Measurements from ENCODE around the gene GABRB3. TPM values are rescaled to one million over a fixed set of nuclear protein-coding genes. Genes with fewer than 3 reads are reported as not detected.

Gene GABRB3
- under 1 TPM in 1 of 2 experiments, not detected in 1; 0.16 TPM for total RNA-seq

DNA sequence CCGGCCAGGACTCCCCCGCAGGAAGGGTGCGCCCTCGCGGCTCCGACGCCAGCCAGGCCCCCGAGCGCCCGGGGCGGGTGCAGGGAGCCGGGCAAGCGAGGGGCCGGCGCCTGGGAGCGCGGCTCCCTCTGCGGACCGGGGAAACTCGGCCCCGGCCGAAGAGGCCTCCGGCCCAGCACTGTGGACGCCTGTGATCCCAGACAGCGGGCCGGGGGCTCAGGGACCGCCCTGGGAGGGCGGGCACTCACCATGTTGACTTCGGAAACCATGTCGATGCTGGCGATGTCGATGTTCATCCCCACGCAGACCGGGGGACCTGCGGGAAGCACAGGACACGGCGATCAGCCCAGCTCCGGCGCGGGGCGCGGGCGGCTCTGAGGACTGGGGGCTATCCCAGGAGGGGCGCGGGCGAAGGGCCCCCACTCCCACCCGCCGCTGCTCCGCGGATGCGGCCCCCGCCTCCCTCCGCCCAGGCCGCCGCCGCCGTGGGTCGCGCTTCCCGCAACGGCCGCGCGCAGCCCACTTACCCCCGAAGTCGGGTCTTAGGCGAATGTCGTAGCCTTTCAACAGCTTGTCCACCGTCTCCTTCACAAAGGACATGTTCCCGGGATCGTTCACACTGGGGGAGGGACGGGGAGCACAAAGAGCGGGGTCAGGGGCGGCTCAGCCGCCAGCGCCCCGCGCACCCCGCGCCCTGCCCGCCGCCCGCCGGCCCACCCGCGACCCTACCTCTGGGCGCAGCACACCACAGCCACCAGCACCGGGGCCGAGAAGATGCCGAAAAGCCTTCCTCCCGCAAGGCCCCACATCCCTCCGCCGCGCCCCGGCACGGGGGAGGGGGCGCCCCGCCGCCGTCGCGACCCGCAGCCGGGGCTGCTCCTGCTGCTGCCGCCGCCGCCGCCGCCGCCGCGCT lies at the start of gene GABRB3:
TSS of gene GABRB3 (minus strand) at position 913 of the 913 bp plus-strand sequence.
- intact Hi-C loops (cut with micrococcal nuclease), result no loop called here
- H3K27me3 Mint-ChIP-seq, result peaks cover 40% of the 10 kb centered on the region
- POLR2A ChIA-PET, result no interaction called here
- no peak for ATAC-seq
- H3K4me3 Mint-ChIP-seq, result no peak within 1 kb of the TSS
- TF ChIP-seq CTCF (IDR thresholded peaks at IDR 0.05), result no peak
- peaks cover 3% of the 10 kb centered on the region for H3K9me3 Mint-ChIP-seq
- H3K27ac Mint-ChIP-seq, result no peak within 1 kb of the TSS
- H3K4me1 Mint-ChIP-seq (ENCODE audit: low read depth), result peaks cover 2% of the 10 kb centered on the region
- H3K36me3 Mint-ChIP-seq (ENCODE audit: low read depth), result no peaks in the 10 kb centered on the region
- no peak for DNase-seq
- CTCF ChIA-PET, result no interaction called here

DNA sequence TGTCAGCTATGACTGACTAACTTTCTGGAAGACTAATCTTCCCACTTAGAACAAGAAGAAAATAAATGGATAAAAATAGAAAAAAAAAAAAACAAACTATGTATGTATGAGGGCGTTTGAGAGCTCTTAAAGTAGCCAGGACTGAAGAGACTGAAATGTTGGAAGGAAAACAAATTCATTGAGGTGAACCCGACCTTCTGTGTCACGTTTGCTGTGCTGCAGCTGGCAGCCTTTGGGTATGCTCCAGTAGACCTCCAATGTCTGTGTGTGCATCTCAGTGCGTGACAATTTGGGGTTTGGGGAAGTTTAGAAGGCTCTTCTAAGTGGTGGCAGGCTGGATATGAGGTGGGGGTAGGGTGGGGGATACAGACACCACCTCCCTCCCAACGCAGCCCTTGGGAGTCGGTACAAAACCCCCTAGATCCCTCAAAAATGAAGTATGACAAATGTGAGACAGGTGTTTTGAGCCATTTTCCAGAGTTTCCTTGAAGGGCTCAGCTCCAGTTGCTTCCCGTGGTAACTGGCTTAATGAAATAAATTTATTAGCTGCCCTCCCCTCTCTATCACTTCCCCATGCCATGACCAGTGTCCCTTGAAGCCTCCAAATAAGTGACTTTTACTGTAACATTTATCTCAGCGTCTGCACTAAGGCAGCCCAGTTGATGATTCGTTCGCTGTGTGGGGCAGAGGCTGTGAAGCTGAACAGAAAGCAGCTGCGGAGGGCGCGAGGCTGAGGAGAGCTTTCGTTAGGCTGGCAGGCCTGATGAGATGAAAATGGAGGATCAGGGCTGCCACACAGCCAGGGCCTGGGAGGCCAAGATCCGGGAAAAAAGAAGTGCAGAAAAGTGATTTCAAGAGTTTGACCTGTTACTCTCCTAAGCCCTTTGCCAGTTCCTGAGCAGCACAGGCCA lies 34.9 kb upstream of the GABRB3 start:
- Mint-ChIP-seq H3K4me3 (no peak overlapping the region), H3K27ac (no peak overlapping the region), H3K9me3 (peaks cover 8% of the 10 kb centered on the region), H3K27me3 (no peaks in the 10 kb centered on the region), H3K36me3 (ENCODE audit: low read depth) (no peaks in the 10 kb centered on the region), H3K4me1 (ENCODE audit: low read depth) (no peaks in the 10 kb centered on the region)
- ChIA-PET POLR2A (no interaction called here), CTCF (no interaction called here)
- ATAC-seq, result no peak
- DNase-seq, result no peak
- no peak for TF ChIP-seq CTCF (IDR thresholded peaks at IDR 0.05)
- intact Hi-C loops (cut with micrococcal nuclease), result no loop called here

- Mint-ChIP-seq H3K9me3 (peaks cover 4% of the 10 kb centered on the region), H3K4me3 (no peak overlapping the region), H3K27me3 (no peaks in the 10 kb centered on the region), H3K27ac (no peak overlapping the region), H3K36me3 (ENCODE audit: low read depth) (no peaks in the 10 kb centered on the region), H3K4me1 (ENCODE audit: low read depth) (no peaks in the 10 kb centered on the region)
- intact Hi-C loops (cut with micrococcal nuclease), result no loop called here
- no peak for ATAC-seq
- POLR2A ChIA-PET, result no interaction called here
- TF ChIP-seq CTCF (IDR thresholded peaks at IDR 0.05), result no peak
- no peak for DNase-seq
- CTCF ChIA-PET, result no interaction called here
Observed at GRCh38 chr15:26806574-26806973, 33.7 kb upstream of the GABRB3 start.

DNA sequence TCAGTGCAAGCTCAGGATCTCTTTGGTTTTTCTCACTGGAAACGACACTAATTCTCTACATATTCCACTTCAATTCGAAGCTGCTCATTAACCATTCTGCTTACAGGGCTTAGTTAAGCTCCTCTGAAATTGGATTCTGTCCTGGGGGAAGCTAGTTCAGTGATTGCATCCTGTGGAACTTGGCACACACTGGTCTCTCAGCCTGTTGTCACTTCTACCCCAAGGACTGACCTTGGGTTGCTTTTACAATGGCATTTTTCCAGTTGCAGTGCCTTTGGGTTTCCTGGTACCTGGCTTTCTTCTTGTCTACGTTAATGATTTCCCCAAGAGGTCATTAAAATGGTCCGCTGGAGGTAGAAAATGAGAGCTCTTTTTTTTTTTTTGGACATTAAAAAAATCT lies 33.3 kb upstream of the GABRB3 start:
- H3K27ac Mint-ChIP-seq, result no peak overlapping the region
- POLR2A ChIA-PET, result no interaction called here

More for the DNA sequence above, 33.3 kb upstream of the GABRB3 start:
- Mint-ChIP-seq H3K36me3 (ENCODE audit: low read depth) (no peaks in the 10 kb centered on the region), H3K9me3 (peaks cover 4% of the 10 kb centered on the region), H3K27me3 (no peaks in the 10 kb centered on the region), H3K4me3 (no peak overlapping the region), H3K4me1 (ENCODE audit: low read depth) (no peaks in the 10 kb centered on the region)
- DNase-seq (no peak), ATAC-seq (no peak)
- intact Hi-C loops (cut with micrococcal nuclease), result no loop called here
- TF ChIP-seq CTCF (IDR thresholded peaks at IDR 0.05), result no peak
- CTCF ChIA-PET, result no interaction called here

Data from activated CD8-positive, alpha-beta T cell treated with anti-CD3 and anti-CD28 coated beads for 36 hours (primary cell).